ENCODE data around the gene PRPF18. TPM values are rescaled to one million over a fixed set of nuclear protein-coding genes. Genes with fewer than 3 reads are reported as not detected.

The PRPF18 gene
- total RNA-seq, 4 donors from 2014 or later: 19.8 to 42.4 (median 32.3) TPM

- H3K4me1 ChIP-seq: peaks cover 0 to 6% (median 0%) of the 10 kb centered on the region in 4 donors
- DNase-seq: no peak
- in situ Hi-C loops (cut with MboI; ENCODE audit: low pct_ligation_motif_present in 1 of 4, low pct_unique_long_range_greater_than_20kb in 1 of 4, low sequenced_read_pairs in 3 of 4) (no loop called here), intact Hi-C loops (cut with DNase I; ENCODE audit: low total_unique reads) (no loop called here)
- 55 to 63% methylated on average over 4 of the region's 4 CpGs for WGBS, 2 donors (ENCODE audit: low coverage in 1 of 2)
- no peaks in the 10 kb centered on the region for H3K27me3 ChIP-seq
- H3K27ac ChIP-seq: no peak overlapping the region
- peaks cover 0 to 28% (median 5%) of the 10 kb centered on the region in 4 donors for H3K36me3 ChIP-seq
- H3K9me3 ChIP-seq: no peaks in the 10 kb centered on the region
- no peak for TF ChIP-seq CTCF (IDR thresholded peaks at IDR 0.05)
- no peak overlapping the region for H3K4me3 ChIP-seq
Observed at GRCh38 chr10:13617116-13617515, 30.4 kb downstream of the PRPF18 start.

- no peak for TF ChIP-seq EP300 (IDR thresholded peaks at IDR 0.05; ENCODE audit: low read depth)
- no peak for TF ChIP-seq POLR2AphosphoS5 (IDR thresholded peaks at IDR 0.05)
- TF ChIP-seq CTCF (IDR thresholded peaks at IDR 0.05): no peak
- no peak for TF ChIP-seq POLR2A (IDR thresholded peaks at IDR 0.05)
- H3K27me3 ChIP-seq: no peaks in the 10 kb centered on the region
- WGBS, 2 donors (ENCODE audit: low coverage in 1 of 2): 54 to 96% methylated on average over 2 of the region's 2 CpGs
- H3K4me3 ChIP-seq: no peak overlapping the region
- H3K4me1 ChIP-seq: no peaks in the 10 kb centered on the region
- in situ Hi-C loops (cut with MboI; ENCODE audit: low pct_ligation_motif_present in 1 of 4, low pct_unique_long_range_greater_than_20kb in 1 of 4, low sequenced_read_pairs in 3 of 4) (no loop called here), intact Hi-C loops (cut with DNase I; ENCODE audit: low total_unique reads) (no loop called here)
- no peak for DNase-seq
- H3K27ac ChIP-seq: no peak overlapping the region
- H3K9me3 ChIP-seq: no peaks in the 10 kb centered on the region
- H3K36me3 ChIP-seq: peaks cover 0 to 15% (median 2%) of the 10 kb centered on the region in 4 donors
Observed at GRCh38 chr10:13621931-13622330, 35.2 kb downstream of the PRPF18 start.

- DNase-seq: no peak
- H3K4me3 ChIP-seq: no peak overlapping the region
- no peaks in the 10 kb centered on the region for H3K9me3 ChIP-seq
- in situ Hi-C loops (cut with MboI; ENCODE audit: low pct_ligation_motif_present in 1 of 4, low pct_unique_long_range_greater_than_20kb in 1 of 4, low sequenced_read_pairs in 3 of 4): no loop called here
- H3K36me3 ChIP-seq: peaks cover 0 to 7% (median 2%) of the 10 kb centered on the region in 4 donors
- intact Hi-C loops (cut with DNase I; ENCODE audit: low total_unique reads): no loop called here
- H3K4me1 ChIP-seq: no peaks in the 10 kb centered on the region
- no peaks in the 10 kb centered on the region for H3K27me3 ChIP-seq
- TF ChIP-seq EP300 (IDR thresholded peaks at IDR 0.05; ENCODE audit: low read depth) (no peak), POLR2A (IDR thresholded peaks at IDR 0.05) (no peak), CTCF (IDR thresholded peaks at IDR 0.05) (no peak), POLR2AphosphoS5 (IDR thresholded peaks at IDR 0.05) (no peak)
- no peak overlapping the region for H3K27ac ChIP-seq
- 93 to 100% methylated on average over 1 of the region's 1 CpG for WGBS, 2 donors (ENCODE audit: low coverage in 1 of 2)
Observed at GRCh38 chr10:13624630-13625029, 37.9 kb downstream of the PRPF18 start.

GRCh38 chr10:13627459-13628310 lies 40.9 kb downstream of the PRPF18 start:
- Histone ChIP-seq H3K27ac (no peak overlapping the region), H3K27me3 (no peaks in the 10 kb centered on the region), H3K4me1 (peaks cover 0 to 3% (median 0%) of the 10 kb centered on the region in 4 donors), H3K9me3 (no peaks in the 10 kb centered on the region), H3K4me3 (no peak overlapping the region), H3K36me3 (peaks cover 0 to 7% (median 2%) of the 10 kb centered on the region in 4 donors)
- in situ Hi-C loops (cut with MboI; ENCODE audit: low pct_ligation_motif_present in 1 of 4, low pct_unique_long_range_greater_than_20kb in 1 of 4, low sequenced_read_pairs in 3 of 4) (no loop called here), intact Hi-C loops (cut with DNase I; ENCODE audit: low total_unique reads) (no loop called here)
- 88 to 91% methylated on average over 4 to 7 of the region's 7 CpGs for WGBS, 2 donors (ENCODE audit: low coverage in 1 of 2)
- TF ChIP-seq POLR2A (IDR thresholded peaks at IDR 0.05): no peak
- no peak for TF ChIP-seq EP300 (IDR thresholded peaks at IDR 0.05; ENCODE audit: low read depth)
- TF ChIP-seq POLR2AphosphoS5 (IDR thresholded peaks at IDR 0.05): no peak
- TF ChIP-seq CTCF (IDR thresholded peaks at IDR 0.05): no peak
- no peak for DNase-seq
